Right lobe of liver (tissue), 6 donors: ENCODE results near the gene KCTD14. TPM values are rescaled to one million over a fixed set of nuclear protein-coding genes. Genes with fewer than 3 reads are reported as not detected.

ENCODE experiments used
- ATAC-seq, 4 donors: fragments of 200-7000 bp; cut with Tn5 transposase; one replicate each; pipeline ENCODE4 v1.9.1; 2020; ENCODE audit warnings: mild to moderate bottlenecking in 4 of 4, moderate library complexity in 4 of 4
- DNase-seq, 3 donors: peaks; one replicate each; pipeline ENCODE4 v3.0.0-alpha.2; 2020
- H3K27ac ChIP-seq, 3 donors: fragments of 200-600 bp; one replicate each; pipeline ENCODE4 v1.8.0; 2022
- H3K27me3 ChIP-seq, 2 donors: fragments of 200-600 bp; one replicate each; pipeline ENCODE4 v1.8.0; 2022
- H3K36me3 ChIP-seq, 4 donors: fragments of 200-600 bp; sonication (generic) in 1 of 4; one replicate each; pipeline versions ENCODE4 v1.5.1 to v1.8.0; 2017 to 2022; ENCODE audit warnings: control low read depth in 1 of 4
- H3K4me1 ChIP-seq, 4 donors: fragments of 200-600 bp; sonication (generic) in 1 of 4; one replicate each; pipeline versions ENCODE4 v1.5.1 to v1.8.0; 2017 to 2022; ENCODE audit warnings: control low read depth in 1 of 4
- H3K4me3 ChIP-seq, 3 donors: fragments of 200-600 bp; one replicate each; pipeline ENCODE4 v1.8.0; 2022
- H3K9me3 ChIP-seq, 4 donors: fragments of 200-600 bp; sonication (generic) in 1 of 4; one replicate each; pipeline versions ENCODE4 v1.5.1 to v1.8.0; 2017 to 2022; ENCODE audit warnings: control low read depth in 1 of 4
- CTCF ChIP-seq, 4 donors: fragments of 200-600 bp in 3 of 4; fragments of 450-650 bp in 1 of 4; IDR thresholded peaks; one replicate each; pipeline versions ENCODE4 v1.5.1 to v1.8.0; 2016 to 2022; ENCODE audit warnings: antibody characterized with exemption in 4 of 4, mild to moderate bottlenecking in 2 of 4
- POLR2A ChIP-seq: fragments of 450-650 bp; IDR thresholded peaks from one replicate; pipeline ENCODE4 v1.6.1; 2017; ENCODE audit warnings: antibody characterized with exemption, mild to moderate bottlenecking
- WGBS: methylation state at CpG from one replicate; pipeline ENCODE4 v1.1.6; 2018; ENCODE audit warnings: low coverage, low lambda C conversion rate; ENCODE audit not compliant: insufficient coverage; ENCODE audit errors: missing lambda C conversion rate; 5-methylcytosine and 5-hydroxymethylcytosine counted together
- intact Hi-C, 2 donors: fragments of 100-400 bp; cut with DNase I; formaldehyde crosslinking; loops; one replicate each; pipeline versions ENCODE4 v1.11.2 to v1.14.1; 2022
- total RNA-seq, 6 experiments: library from RNA; depleted of rRNA in 2 of 6; stranded (reverse); fragments of >200 nt in 2 of 6; fragmentation: NEBNext Ultra II Directional in 3 of 6; extraction: Animal tissue kit (Norgen Biotek cat#: 25700) in 3 of 6; gene quantifications; one replicate each; pipeline versions ENCODE4 v1.1.0 to v1.2.4, GENCODE V29; 2016 to 2023
- donor health status: DM: no; HTN: yes; CAD: no.
- donor health status: DM: no; HTN: no; CAD: no.
- donor health status: DM: no; HTN: no; CAD: no.
- donor health status: DM: no; HTN: yes; CAD: no.
- donor health status: DM: no; HTN: yes; CAD: no.

The KCTD14 gene
- total RNA-seq, 6 experiments from 2014 or later: 4.8 to 12.1 (median 6.3) TPM

- Histone ChIP-seq H3K27me3 (no peaks in the 10 kb centered on the region), H3K27ac (no peak overlapping the region), H3K4me1 (no peaks in the 10 kb centered on the region), H3K9me3 (no peaks in the 10 kb centered on the region), H3K4me3 (no peak overlapping the region), H3K36me3 (peaks cover 0 to 28% (median 14%) of the 10 kb centered on the region in 4 donors)
- ATAC-seq (no peak), DNase-seq (no peak)
- 95% methylated on average over 2 of the region's 2 CpGs for WGBS
- intact Hi-C loops: no loop called here
- TF ChIP-seq POLR2A: no peak
- TF ChIP-seq CTCF (IDR thresholded peaks at IDR 0.05): no peak
Observed at GRCh38 chr11:77981346-77981947, 41.6 kb downstream of the KCTD14 start.

- Histone ChIP-seq H3K27me3 (no peaks in the 10 kb centered on the region), H3K36me3 (peaks cover 0 to 3% (median 0%) of the 10 kb centered on the region in 4 donors), H3K9me3 (no peaks in the 10 kb centered on the region), H3K4me3 (no peak overlapping the region), H3K27ac (no peak overlapping the region), H3K4me1 (no peaks in the 10 kb centered on the region)
- ATAC-seq (no peak), DNase-seq (no peak)
- intact Hi-C loops: no loop called here
- no peak for TF ChIP-seq CTCF (IDR thresholded peaks at IDR 0.05)
- TF ChIP-seq POLR2A: no peak
- 92% methylated on average over 2 of the region's 2 CpGs for WGBS
Observed at GRCh38 chr11:77968337-77968736, 54.7 kb downstream of the KCTD14 start.

- Histone ChIP-seq H3K9me3 (no peaks in the 10 kb centered on the region), H3K27me3 (no peaks in the 10 kb centered on the region), H3K36me3 (peaks cover 0 to 3% (median 0%) of the 10 kb centered on the region in 4 donors), H3K4me1 (no peaks in the 10 kb centered on the region), H3K27ac (no peak overlapping the region), H3K4me3 (no peak overlapping the region)
- intact Hi-C loops: no loop called here
- TF ChIP-seq POLR2A: no peak
- TF ChIP-seq CTCF (IDR thresholded peaks at IDR 0.05): no peak
- ATAC-seq (peak in 1 of 4 donors; percentile 45), DNase-seq (no peak)
Observed at GRCh38 chr11:77967753-77968152, 55.3 kb downstream of the KCTD14 start.

- Histone ChIP-seq H3K4me3 (no peak overlapping the region), H3K4me1 (no peaks in the 10 kb centered on the region), H3K27me3 (no peaks in the 10 kb centered on the region), H3K27ac (no peak overlapping the region), H3K9me3 (no peaks in the 10 kb centered on the region), H3K36me3 (peaks cover 0 to 3% (median 0%) of the 10 kb centered on the region in 4 donors)
- ATAC-seq (no peak), DNase-seq (no peak)
- WGBS: 94% methylated on average over 2 of the region's 2 CpGs
- TF ChIP-seq CTCF (IDR thresholded peaks at IDR 0.05): no peak
- no peak for TF ChIP-seq POLR2A
- intact Hi-C loops: no loop called here
Observed at GRCh38 chr11:77967121-77967520, 56.0 kb downstream of the KCTD14 start.

GRCh38 chr11:77966338-77966737 lies 56.7 kb downstream of the KCTD14 start:
- WGBS: 95% methylated on average over 2 of the region's 2 CpGs
- no peaks in the 10 kb centered on the region for H3K4me1 ChIP-seq
- H3K27ac ChIP-seq: no peak overlapping the region
- DNase-seq (no peak), ATAC-seq (no peak)
- no peaks in the 10 kb centered on the region for H3K9me3 ChIP-seq
- TF ChIP-seq CTCF (IDR thresholded peaks at IDR 0.05) (no peak), POLR2A (no peak)
- H3K4me3 ChIP-seq: no peak overlapping the region
- intact Hi-C loops: no loop called here
- H3K36me3 ChIP-seq: peaks cover 0 to 3% (median 0%) of the 10 kb centered on the region in 4 donors
- H3K27me3 ChIP-seq: no peaks in the 10 kb centered on the region
